ENCODE data around the gene DPT. TPM values are rescaled to one million over a fixed set of nuclear protein-coding genes. Genes with fewer than 3 reads are reported as not detected.

DPT gene
- total RNA-seq, 1 donor from 2014 or later: not detected

DNA sequence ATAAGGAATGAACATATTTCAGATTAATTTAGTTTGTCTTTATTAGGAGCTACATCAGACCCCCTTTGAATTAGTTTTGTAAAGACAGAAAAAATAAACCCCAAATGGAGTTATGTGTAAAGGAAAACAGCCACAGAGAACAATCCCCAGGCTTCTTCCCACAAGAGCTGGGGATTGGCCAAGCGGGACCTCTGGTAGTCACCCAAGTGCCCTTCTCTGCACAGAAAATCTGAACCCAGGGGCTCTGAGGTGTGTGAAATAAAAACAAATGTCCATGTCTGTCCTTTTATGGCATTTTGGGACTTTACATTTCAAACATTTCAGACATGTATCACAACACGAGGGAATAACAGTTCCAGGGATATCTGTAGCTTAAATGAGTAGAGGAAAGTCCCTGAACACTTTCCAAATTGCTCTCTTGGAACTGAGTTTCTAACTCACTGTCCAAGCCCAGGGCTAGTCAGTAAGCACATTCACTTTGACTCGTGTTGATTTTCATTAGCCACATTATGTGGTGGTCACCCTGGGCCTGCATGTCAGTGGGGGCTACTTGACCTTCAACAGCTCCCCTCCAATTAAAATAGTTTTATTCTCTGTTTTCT, 22.5 kb downstream of the DPT start:
- H3K79me2 ChIP-seq (ENCODE audit: insufficient read depth, low read length): no peaks in the 10 kb centered on the region
- no peaks in the 10 kb centered on the region for H3K36me3 ChIP-seq (ENCODE audit: insufficient read depth, low read length)
- Mint-ChIP-seq H3K9me3 (ENCODE audit: unreplicated experiment) (no peaks in the 10 kb centered on the region), H3K27me3 (ENCODE audit: low read depth, unreplicated experiment) (no peaks in the 10 kb centered on the region), H3K4me3 (ENCODE audit: unreplicated experiment) (no peak overlapping the region), H3K4me1 (ENCODE audit: low read depth, unreplicated experiment) (peaks cover 23% of the 10 kb centered on the region), H3K36me3 (ENCODE audit: low read depth, unreplicated experiment) (no peaks in the 10 kb centered on the region), H3K27ac (ENCODE audit: unreplicated experiment) (no peak overlapping the region)
- H3K4me1 ChIP-seq (ENCODE audit: insufficient read depth, low read length): peaks cover 18% of the 10 kb centered on the region
- DNase-seq (ENCODE audit: low read depth) (peak; percentile 44), FAIRE-seq (no peak)
- H3K9ac ChIP-seq (ENCODE audit: low read length): no peak overlapping the region
- no peak overlapping the region for H3K4me3 ChIP-seq (ENCODE audit: insufficient read depth, low read depth, low read length)
- no peak overlapping the region for H2AFZ ChIP-seq (ENCODE audit: low read depth, low read length)
- H3K27ac ChIP-seq (ENCODE audit: low read depth, low read length): no peak overlapping the region
- H3K9me3 ChIP-seq (ENCODE audit: insufficient read depth, low read depth, low read length): no peaks in the 10 kb centered on the region
- no peaks in the 10 kb centered on the region for H3K27me3 ChIP-seq (ENCODE audit: insufficient read depth, low read length)
- H4K20me1 ChIP-seq (ENCODE audit: insufficient read depth, low read length): no peaks in the 10 kb centered on the region
- TF ChIP-seq, protein P1, sequence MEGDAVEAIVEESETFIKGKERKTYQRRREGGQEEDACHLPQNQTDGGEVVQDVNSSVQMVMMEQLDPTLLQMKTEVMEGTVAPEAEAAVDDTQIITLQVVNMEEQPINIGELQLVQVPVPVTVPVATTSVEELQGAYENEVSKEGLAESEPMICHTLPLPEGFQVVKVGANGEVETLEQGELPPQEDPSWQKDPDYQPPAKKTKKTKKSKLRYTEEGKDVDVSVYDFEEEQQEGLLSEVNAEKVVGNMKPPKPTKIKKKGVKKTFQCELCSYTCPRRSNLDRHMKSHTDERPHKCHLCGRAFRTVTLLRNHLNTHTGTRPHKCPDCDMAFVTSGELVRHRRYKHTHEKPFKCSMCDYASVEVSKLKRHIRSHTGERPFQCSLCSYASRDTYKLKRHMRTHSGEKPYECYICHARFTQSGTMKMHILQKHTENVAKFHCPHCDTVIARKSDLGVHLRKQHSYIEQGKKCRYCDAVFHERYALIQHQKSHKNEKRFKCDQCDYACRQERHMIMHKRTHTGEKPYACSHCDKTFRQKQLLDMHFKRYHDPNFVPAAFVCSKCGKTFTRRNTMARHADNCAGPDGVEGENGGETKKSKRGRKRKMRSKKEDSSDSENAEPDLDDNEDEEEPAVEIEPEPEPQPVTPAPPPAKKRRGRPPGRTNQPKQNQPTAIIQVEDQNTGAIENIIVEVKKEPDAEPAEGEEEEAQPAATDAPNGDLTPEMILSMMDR (IDR thresholded peaks at IDR 0.05; ENCODE audit: insufficient read depth, low read depth, low read length): no peak
- TF ChIP-seq EZH2 (IDR thresholded peaks at IDR 0.05; ENCODE audit: insufficient read depth, low read length): no peak
- H3K4me2 ChIP-seq (ENCODE audit: low read length): no peak overlapping the region

DNA sequence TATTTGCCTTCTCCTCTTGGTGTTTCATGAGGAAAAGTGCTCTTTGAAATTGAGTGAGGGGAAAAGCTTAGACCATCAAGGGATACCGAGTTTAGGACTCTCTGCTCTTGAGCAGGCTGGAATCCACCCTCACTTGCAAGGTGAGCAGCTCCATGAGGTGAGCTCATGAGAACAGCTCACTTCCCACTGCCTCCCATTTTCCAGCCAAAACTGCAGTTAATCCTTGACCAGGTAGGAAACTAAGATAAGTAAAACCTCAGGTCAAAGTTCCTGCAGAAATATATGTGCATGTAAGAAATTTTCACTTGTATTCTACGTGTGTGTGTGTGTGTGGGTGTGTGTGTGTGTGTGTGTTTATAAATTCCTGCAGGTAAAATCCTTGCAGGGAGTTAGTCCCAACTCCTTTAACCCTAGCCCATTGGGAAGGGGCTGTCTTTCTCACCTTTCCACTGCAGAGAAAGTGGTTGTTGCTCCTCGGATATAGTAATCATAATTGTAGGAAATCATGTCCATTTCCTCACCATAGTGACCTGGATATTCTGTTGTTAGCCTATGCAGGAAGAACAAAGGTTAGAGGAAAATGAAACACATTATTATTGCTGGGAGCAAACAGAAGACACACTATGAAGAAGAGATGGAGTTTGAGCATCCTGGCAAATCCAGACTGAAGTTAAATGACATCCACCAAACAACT, 28.3 kb downstream of the DPT start:
- no peak overlapping the region for H3K4me3 ChIP-seq (ENCODE audit: insufficient read depth, low read depth, low read length)
- no peak overlapping the region for H3K9ac ChIP-seq (ENCODE audit: low read length)
- FAIRE-seq (no peak), DNase-seq (ENCODE audit: low read depth) (no peak)
- no peaks in the 10 kb centered on the region for H3K4me1 Mint-ChIP-seq (ENCODE audit: low read depth, unreplicated experiment)
- no peak overlapping the region for H2AFZ ChIP-seq (ENCODE audit: low read depth, low read length)
- no peaks in the 10 kb centered on the region for H3K4me1 ChIP-seq (ENCODE audit: insufficient read depth, low read length)
- TF ChIP-seq, protein P1 (IDR thresholded peaks at IDR 0.05; ENCODE audit: insufficient read depth, low read depth, low read length): no peak
- TF ChIP-seq EZH2 (IDR thresholded peaks at IDR 0.05; ENCODE audit: insufficient read depth, low read length): no peak
- H3K9me3 ChIP-seq (ENCODE audit: insufficient read depth, low read depth, low read length): no peaks in the 10 kb centered on the region
- no peaks in the 10 kb centered on the region for H3K36me3 Mint-ChIP-seq (ENCODE audit: low read depth, unreplicated experiment)
- H3K36me3 ChIP-seq (ENCODE audit: insufficient read depth, low read length): no peaks in the 10 kb centered on the region
- H3K4me2 ChIP-seq (ENCODE audit: low read length): no peak overlapping the region
- H3K4me3 Mint-ChIP-seq (ENCODE audit: unreplicated experiment): no peak overlapping the region
- H4K20me1 ChIP-seq (ENCODE audit: insufficient read depth, low read length): no peaks in the 10 kb centered on the region
- H3K27ac ChIP-seq (ENCODE audit: low read depth, low read length): no peak overlapping the region
- peaks cover 2% of the 10 kb centered on the region for H3K27me3 Mint-ChIP-seq (ENCODE audit: low read depth, unreplicated experiment)
- no peaks in the 10 kb centered on the region for H3K79me2 ChIP-seq (ENCODE audit: insufficient read depth, low read length)
- no peak overlapping the region for H3K27ac Mint-ChIP-seq (ENCODE audit: unreplicated experiment)
- peaks cover 2% of the 10 kb centered on the region for H3K27me3 ChIP-seq (ENCODE audit: insufficient read depth, low read length)
- no peaks in the 10 kb centered on the region for H3K9me3 Mint-ChIP-seq (ENCODE audit: unreplicated experiment)

DNA sequence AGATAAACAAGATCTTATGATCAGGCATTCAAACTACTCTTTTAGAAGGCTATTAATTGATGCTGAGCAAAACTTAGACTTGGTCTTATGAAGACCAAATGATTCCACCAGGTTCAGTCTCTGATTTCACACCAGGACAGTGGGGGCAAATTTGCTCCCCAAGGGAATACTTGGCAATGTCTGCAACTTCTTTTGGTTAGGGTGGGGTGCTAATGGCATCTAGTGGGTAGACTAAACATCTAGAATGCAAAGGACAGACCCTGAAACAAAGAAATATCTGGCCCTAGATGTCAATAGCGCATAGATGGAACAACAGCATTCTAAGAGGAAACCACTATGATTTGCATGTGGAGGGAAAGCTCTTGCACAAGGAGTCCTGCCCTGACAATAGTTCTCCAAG, 30.6 kb downstream of the DPT start:
- Histone ChIP-seq H3K36me3 (ENCODE audit: insufficient read depth, low read length) (no peaks in the 10 kb centered on the region), H3K79me2 (ENCODE audit: insufficient read depth, low read length) (no peaks in the 10 kb centered on the region), H3K9me3 (ENCODE audit: insufficient read depth, low read depth, low read length) (no peaks in the 10 kb centered on the region), H3K4me3 (ENCODE audit: insufficient read depth, low read depth, low read length) (no peak overlapping the region), H3K4me1 (ENCODE audit: insufficient read depth, low read length) (no peaks in the 10 kb centered on the region), H3K27me3 (ENCODE audit: insufficient read depth, low read length) (peaks cover 2% of the 10 kb centered on the region), H3K27ac (ENCODE audit: low read depth, low read length) (no peak overlapping the region), H3K4me2 (ENCODE audit: low read length) (no peak overlapping the region), H3K9ac (ENCODE audit: low read length) (no peak overlapping the region), H2AFZ (ENCODE audit: low read depth, low read length) (no peak overlapping the region), H4K20me1 (ENCODE audit: insufficient read depth, low read length) (no peaks in the 10 kb centered on the region)
- FAIRE-seq: no peak
- Mint-ChIP-seq H3K27me3 (ENCODE audit: low read depth, unreplicated experiment) (peaks cover 2% of the 10 kb centered on the region), H3K27ac (ENCODE audit: unreplicated experiment) (no peak overlapping the region), H3K9me3 (ENCODE audit: unreplicated experiment) (no peaks in the 10 kb centered on the region), H3K4me1 (ENCODE audit: low read depth, unreplicated experiment) (peaks cover 4% of the 10 kb centered on the region), H3K4me3 (ENCODE audit: unreplicated experiment) (no peak overlapping the region), H3K36me3 (ENCODE audit: low read depth, unreplicated experiment) (no peaks in the 10 kb centered on the region)
- TF ChIP-seq EZH2 (IDR thresholded peaks at IDR 0.05; ENCODE audit: insufficient read depth, low read length): no peak
- TF ChIP-seq, protein P1 (IDR thresholded peaks at IDR 0.05; ENCODE audit: insufficient read depth, low read depth, low read length): no peak
- no peak for DNase-seq (ENCODE audit: low read depth)
